Stimulated activated CD4-positive, alpha-beta T cell treated with anti-CD3 and anti-CD28 coated beads, TNF-alpha, amount 100 ng/mL, for 4 hours (primary cell): ENCODE data around the gene ANKRD44.

Experiments used
- DNase-seq, 3 experiments: peaks; one replicate each; pipeline ENCODE4 v3.0.0-alpha.2; 2020; ENCODE audit warnings: low read depth in 3 of 3

ANKRD44 gene

GRCh38 chr2:196957881-196958525 lies 352.6 kb downstream of the ANKRD44 start:
- no peak for DNase-seq

- DNase-seq: no peak
These were observed 353.1 kb downstream of the ANKRD44 start for GRCh38 chr2:196957442-196957841.

GRCh38 chr2:196956069-196956468 lies 354.5 kb downstream of the ANKRD44 start:
- DNase-seq: no peak

GRCh38 chr2:196955036-196955435 lies 355.5 kb downstream of the ANKRD44 start:
- no peak for DNase-seq

GRCh38 chr2:196954001-196954400 lies 356.6 kb downstream of the ANKRD44 start:
- no peak for DNase-seq

- no peak for DNase-seq
These were observed 357.6 kb downstream of the ANKRD44 start for GRCh38 chr2:196952936-196953335.

- DNase-seq: no peak
These were observed 358.6 kb downstream of the ANKRD44 start for GRCh38 chr2:196951973-196952372.

GRCh38 chr2:196949116-196949515 lies 361.5 kb downstream of the ANKRD44 start:
- DNase-seq: no peak

GRCh38 chr2:196944570-196944969 lies 366.0 kb downstream of the ANKRD44 start:
- no peak for DNase-seq

- no peak for DNase-seq
These were observed 369.0 kb downstream of the ANKRD44 start for GRCh38 chr2:196941398-196942078.

GRCh38 chr2:196939371-196939770 lies 371.2 kb downstream of the ANKRD44 start:
- no peak for DNase-seq
